OCI-LY3 (cell line): Measurements from ENCODE around the gene NOP14.

Experiments used
- EZH2phosphoT487 ChIP-seq: fragments of 200-600 bp; shearing (Covaris generic); IDR thresholded peaks from 2 replicates; pipeline ENCODE4 v1.6.1; 2018; ENCODE audit warnings: antibody characterized with exemption, mixed run types, low read depth
- TF ChIP-seq, protein P1 (sequence below): fragments of 200-600, 300-600 bp; sonication (generic); IDR thresholded peaks from 2 replicates; pipeline ENCODE4 v1.5.1; 2014; ENCODE audit warnings: antibody characterized with exemption, low read length, low read depth

DNA sequence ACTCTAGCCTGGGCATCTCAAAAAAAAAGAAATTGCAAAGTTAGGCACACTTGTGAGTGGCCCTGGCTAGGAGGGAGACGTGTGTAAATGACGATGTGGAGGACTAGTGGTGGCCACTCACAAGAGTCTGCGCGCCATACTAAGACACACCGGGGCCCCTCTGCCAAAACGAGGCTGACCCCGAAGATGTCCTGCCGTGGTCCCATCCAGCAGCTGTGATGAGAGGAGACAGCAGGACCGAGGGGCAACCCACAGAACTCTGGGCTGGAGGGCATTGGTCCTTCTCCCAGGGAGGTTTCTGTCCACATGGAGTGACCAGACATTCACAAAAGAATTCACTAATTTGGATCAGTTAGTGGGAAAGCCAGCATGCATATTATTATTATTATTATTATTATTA, 47.4 kb downstream of the NOP14 start:
- TF ChIP-seq, protein P1, sequence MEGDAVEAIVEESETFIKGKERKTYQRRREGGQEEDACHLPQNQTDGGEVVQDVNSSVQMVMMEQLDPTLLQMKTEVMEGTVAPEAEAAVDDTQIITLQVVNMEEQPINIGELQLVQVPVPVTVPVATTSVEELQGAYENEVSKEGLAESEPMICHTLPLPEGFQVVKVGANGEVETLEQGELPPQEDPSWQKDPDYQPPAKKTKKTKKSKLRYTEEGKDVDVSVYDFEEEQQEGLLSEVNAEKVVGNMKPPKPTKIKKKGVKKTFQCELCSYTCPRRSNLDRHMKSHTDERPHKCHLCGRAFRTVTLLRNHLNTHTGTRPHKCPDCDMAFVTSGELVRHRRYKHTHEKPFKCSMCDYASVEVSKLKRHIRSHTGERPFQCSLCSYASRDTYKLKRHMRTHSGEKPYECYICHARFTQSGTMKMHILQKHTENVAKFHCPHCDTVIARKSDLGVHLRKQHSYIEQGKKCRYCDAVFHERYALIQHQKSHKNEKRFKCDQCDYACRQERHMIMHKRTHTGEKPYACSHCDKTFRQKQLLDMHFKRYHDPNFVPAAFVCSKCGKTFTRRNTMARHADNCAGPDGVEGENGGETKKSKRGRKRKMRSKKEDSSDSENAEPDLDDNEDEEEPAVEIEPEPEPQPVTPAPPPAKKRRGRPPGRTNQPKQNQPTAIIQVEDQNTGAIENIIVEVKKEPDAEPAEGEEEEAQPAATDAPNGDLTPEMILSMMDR: no peak
- no peak for TF ChIP-seq EZH2phosphoT487
